ENCODE data around the gene ANO8.
A peak's percentile ranks its signal among the peaks of the same experiment; 100 is the strongest.
"Not testable (repeated sequence)": the region's sequence is repeated elsewhere in the genome, so short reads cannot be mapped to it uniquely, and the experiment has no call there.

ANO8 gene

DNA sequence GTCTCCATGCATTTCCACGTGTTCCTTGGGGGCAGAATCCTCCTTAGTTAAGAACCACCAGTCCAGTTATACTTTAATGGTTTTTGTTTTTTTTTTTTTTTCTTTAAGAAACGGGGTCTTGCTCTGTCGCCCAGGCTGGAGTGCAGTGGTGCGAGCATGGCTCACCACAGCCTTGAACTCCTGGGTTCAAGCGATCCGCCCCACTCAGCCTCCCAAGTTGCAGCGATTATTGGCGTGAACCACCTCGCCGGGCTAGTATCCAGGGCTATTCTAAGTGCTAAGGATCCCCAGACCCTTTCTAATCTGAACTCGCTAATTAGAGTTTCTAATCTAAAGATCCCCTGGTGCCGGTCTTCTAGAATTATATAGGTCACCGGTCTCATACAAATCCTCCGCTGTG, 41.0 kb downstream of the ANO8 start:
- DNase-seq (ENCODE audit: low read depth, low spot score): no peak

DNA sequence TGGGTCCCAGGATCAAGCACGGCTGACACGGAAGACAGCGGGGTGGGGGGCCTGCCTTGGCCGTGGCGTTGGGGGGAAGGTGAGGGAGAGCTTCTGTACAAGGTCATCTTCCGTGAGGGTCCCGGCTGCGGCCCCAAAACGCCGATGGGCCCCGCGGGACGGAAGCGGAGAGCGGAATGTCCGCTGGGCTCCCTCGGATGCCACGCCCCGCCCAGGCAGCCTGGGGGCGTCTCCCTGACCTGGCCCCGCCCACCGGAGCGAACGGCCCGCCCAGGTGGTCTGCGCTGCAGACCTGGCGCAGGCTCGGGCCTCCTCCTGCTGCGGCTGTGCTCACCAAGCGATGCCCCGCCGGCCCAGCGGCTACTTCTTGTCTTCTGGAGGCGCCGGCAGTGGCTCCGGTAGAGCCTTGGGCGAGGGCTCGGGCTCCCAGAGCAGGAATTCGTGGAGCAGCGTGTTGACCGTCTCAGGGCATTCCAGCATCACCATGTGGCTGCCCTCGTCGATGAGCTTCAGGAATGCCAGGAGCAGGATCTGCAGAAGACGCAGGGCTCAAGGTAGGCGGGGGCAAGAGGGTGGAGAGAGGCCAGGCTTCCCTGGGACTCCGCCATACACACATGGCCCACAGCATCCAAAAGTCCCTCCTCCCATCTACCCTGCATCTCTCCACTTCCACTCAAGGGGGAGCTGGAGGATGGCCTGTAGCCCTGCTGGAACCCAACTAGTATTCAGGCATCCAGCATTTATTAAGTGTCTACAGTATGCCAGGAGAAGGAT, 42.2 kb downstream of the ANO8 start:
- DNase-seq (ENCODE audit: low read depth, low spot score): peak; percentile 97

DNA sequence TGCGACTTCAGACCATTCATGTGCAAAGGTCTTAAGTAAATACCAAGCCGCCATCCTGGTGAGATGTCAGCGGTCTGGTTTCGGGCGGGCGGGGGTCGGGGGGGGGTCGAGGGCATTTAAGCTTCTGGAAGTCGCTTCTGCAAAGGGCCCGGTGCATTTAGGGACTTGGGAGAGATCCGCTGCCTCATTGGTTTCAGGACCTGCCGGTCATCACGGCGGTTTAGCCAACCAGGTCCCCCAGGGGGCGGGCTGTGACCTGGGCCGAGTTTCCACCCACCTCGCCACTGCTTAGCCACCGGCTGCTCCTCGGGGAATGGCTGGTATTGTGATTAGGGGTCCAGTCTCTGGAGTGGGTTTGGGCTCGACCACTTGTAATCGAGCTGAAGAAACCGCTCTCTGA, 45.2 kb downstream of the ANO8 start:
- peak; percentile 85 for DNase-seq (ENCODE audit: low read depth, low spot score)

DNA sequence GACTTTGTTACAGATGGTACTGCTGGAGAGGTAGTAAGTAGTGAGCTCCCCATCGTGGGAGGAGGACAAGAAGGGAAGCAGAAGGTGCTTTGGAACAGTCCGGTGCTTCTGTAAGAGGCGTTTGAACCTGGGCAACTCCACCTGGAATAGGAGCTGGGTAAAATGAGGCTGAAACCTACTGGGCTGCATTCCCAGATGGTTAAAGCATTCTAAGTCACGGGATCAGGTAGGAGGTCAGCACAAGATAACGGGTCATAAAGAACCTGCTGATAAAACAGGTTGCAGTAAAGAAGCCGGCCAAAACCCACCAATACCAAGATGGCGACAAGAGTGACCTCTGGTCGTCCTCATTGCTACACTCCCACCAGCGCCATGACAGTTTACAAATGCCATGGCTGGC, 47.9 kb downstream of the ANO8 start:
- DNase-seq (ENCODE audit: low read depth, low spot score): no peak

DNA sequence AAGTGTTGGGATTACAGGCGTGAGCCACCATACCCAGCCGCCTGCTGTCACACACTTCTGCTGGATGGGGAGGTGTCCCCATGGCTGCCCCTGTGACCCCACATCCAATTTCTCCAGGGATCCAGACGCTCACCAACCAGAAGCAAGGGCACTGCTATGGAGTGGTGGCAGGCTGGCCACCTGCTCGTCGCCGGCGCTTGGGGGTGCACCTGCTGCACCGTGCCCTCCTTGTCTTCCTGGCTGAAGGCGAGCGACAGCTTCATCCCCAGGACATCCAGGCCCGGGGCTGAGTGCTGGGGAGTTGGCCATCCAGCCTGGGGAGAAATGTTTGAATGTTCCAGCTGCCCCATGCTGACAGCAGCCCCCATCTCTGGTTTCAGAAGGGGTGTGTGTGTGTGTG, 48.4 kb downstream of the ANO8 start:
- no peak for DNase-seq (ENCODE audit: low read depth, low spot score)

DNA sequence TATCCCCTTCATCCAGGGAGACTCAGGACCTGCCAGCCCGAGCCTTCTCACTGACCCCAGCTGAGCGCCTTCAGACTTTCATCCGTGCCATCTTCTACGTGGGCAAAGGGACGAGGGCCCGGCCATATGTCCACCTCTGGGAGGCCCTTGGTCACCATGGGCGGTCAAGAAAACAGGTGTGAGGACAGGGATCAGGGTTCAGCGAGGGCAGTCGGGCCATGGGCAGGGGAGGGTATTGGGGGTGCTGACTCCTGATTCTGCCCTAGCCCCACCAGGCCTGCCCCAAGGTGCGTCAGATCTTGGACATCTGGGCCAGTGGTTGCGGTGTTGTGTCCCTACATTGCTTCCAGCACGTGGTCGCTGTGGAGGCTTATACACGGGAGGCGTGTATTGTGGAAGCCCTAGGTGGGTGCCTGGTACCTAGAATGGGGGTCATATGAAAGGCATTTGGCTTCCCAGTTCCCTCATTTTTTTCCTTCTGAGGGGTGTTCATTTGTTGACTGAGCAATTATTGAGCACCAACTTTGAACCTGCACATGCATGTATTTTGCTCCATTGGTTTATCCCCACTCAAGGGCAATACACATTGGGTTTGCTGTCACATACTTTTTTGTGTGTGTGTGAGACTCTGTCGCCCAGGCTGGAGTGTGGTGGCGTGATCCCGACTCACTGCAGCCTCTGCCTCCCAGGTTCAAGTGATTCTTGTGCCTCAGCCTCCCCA, 49.1 kb downstream of the ANO8 start:
- no peak for DNase-seq (ENCODE audit: low read depth, low spot score)

DNA sequence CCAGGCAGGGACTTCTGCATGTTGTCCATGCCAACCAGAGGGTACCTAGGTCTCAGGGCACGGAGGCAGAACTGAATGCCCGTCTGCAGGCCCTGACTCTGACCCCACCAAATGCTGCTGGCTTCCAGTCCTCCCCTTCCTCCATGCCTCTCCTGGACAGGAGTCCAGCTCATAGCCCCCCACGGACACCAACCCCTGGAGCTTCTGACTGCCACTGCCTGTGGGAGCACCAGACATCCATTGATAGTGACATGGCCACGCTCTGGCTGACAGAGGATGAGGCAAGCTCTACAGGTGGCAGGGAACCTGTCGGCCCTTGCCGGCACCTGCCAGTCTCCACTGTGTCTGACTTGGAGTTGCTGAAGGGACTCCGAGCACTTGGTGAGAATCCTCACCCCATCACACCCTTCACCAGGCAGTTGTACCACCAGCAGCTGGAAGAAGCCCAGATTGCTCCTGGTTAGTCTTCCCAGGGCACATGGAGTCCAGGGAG, 51.1 kb downstream of the ANO8 start:
- no peak for DNase-seq (ENCODE audit: low read depth, low spot score)

DNA sequence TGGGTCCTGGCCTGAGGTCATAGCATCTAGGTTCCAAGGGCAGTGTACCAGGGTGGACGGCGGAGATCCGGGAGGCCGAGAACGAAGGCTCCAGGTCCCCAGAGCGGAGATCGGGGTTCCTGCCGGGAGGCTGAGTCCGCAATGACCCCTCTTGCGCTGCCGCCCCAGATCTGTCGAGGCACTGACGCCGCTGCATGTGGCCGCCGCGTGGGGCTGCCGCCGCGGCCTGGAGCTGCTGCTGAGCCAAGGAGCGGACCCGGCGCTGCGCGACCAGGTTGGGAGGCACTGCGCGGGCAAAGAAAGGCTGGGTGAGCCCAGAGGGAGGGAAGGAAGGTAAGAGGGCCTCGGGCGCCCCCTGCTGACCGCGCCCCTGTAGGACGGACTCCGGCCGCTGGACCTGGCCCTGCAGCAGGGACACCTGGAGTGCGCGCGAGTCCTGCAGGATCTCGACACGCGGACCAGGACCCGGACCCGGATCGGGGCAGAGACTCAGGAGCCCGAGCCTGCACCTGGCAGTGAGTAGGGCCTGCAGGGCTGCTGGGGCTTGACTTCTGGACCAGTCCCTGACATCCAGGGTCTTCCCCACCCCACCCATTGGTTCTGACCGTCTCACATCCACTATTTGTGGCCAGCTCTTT, 52.0 kb downstream of the ANO8 start:
- DNase-seq (ENCODE audit: low read depth, low spot score): peak; percentile 97

DNA sequence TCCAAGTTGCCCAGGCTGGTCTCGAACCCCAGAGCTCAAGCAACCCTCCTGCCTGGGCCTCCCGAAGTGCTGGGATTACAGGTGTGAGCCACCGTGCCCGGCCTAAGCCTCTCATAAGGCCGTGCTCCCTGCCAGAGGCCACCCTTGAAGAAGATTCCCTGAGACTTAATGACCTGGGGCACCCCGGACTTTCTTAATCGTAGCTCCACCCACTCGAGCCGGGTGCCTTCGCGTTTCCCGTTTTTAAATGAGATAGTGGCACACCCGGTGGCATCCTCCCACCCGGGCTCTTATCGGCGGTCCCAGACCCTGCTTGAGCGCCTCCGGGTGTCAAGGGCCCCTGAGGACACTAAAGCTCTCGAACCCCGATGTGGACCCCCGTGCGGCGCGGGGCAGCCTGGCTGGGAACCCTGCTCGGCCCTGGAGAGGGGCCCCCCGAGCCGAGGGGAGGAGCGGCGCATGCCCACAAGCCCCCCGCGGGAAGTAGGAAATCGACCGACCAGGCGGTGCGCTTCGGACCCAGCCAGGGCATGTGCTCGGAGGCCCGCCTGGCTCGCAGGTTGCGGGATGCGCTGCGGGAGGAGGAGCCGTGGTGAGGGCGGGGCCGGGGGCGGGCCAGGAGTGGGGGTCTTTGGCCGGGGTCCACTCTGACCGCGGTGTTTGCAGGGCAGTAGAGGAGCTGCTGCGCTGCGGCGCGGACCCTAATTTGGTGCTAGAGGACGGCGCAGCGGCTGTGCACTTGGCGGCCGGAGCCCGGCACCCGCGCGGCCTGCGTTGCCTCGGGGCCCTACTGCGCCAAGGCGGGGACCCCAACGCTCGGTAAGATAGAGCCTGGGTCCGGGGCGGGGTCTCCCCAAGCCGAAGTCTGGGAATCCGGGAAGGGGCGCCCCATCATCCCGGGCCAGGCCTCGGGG, 53.0 kb downstream of the ANO8 start, which contains the start of gene ANKLE1:
ANKLE1 (plus strand) TSS at position 511 of the 914 bp plus-strand sequence; CDS start at position 531, 20 bp downstream.
- peak; percentile 34 for DNase-seq (ENCODE audit: low read depth, low spot score)

DNA sequence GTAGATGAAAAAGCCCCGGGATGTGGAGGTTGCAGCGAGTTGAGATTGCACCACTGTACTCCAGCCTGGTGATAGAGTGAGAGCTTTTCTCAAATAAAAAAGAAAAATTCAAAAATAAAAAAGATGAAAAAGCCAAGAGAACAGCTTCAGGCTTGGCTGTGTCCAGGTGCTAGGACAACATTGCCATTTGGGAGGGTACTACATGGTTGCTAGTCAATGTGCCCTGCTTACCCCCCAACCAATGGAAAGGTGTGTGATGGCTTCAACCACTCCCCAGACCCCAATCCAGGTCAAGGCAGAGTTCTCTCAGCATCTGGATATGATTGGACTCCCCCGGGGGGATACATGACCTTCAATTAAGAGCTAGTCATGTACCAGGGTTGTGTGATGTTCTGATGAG, 55.2 kb downstream of the ANO8 start:
- DNase-seq (ENCODE audit: low read depth, low spot score): no peak

DNA sequence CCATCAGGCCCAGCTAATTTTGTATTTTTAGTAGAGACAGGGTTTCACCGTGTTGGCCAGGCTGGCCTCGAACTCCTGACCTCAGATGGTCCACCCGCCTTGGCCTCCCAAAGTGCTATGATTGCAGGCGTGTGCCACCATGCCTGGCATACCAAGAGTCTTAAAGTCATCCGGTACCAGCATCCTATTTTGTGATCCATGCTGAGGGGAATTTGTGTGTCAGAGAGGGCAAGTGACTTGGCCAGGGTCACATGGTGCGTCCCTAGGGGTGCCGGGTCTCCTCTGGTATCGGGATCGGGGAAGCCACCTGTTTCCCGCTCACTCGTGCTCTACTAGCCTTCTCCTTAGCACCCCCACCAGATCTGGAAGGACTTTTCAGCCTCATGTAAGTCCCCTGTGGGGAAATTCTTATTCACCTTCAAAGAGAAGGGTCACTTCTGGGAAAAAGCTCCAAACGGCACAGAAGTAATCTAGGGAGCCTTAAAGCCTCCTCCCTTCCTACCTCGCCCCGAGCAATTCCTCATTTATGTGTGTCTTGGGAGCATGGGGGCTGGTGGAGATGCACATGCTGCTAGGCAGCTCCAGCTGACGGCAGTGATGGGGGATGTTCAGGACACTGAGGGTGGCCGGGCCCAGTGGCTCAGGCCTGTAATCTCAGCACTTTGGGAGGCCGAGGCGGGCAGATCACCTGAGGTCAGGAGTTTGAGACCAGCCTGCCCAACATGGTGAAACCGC, 59.0 kb downstream of the ANO8 start:
- no peak for DNase-seq (ENCODE audit: low read depth, low spot score)

DNA sequence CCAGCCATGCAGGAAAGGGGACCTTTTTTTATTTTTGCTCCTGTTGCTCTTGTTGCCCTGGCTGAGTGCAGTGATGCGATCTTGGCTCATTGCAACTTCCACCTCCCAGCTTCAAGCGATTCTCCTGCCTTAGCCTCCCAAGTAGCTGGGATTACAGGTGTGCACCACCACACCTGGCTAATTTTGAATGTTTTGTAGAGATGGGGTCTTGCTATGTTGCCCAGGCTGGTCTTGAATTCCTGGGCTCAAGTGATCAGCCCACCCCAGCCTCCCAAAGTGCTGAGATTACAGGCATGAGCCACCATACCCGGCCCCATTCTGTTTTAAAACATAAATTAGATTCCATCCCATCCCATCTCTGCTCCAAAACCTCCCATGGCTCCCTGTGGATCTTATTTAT, 59.8 kb downstream of the ANO8 start:
- DNase-seq (ENCODE audit: low read depth, low spot score): not testable (repeated sequence)
